ENCODE measurements around the gene DIDO1.
"Not testable (repeated sequence)": the region's sequence is repeated elsewhere in the genome, so short reads cannot be mapped to it uniquely, and the experiment has no call there.

- TF ChIP-seq CTCF, POLR2A (IDR thresholded peaks at IDR 0.05): not testable (repeated sequence)
Observed at GRCh38 chr20:62848917-62849316, 77.4 kb downstream of the DIDO1 start.
